SK-N-MC (cell line): Measurements from ENCODE around the gene LRFN4.

ENCODE experiments used
- DNase-seq: peaks from one replicate; pipeline ENCODE4 v3.0.0-alpha.2; 2011; ENCODE audit warnings: low read depth, low spot score
- H3K27ac ChIP-seq: fragments of 200-600 bp; sonication (generic); 2 replicates; pipeline ENCODE4 v1.5.1; 2016; ENCODE audit warnings: mixed run types
- H3K36me3 ChIP-seq: fragments of 200-600 bp; sonication (generic); 2 replicates; pipeline ENCODE4 v1.6.1; 2017; ENCODE audit warnings: antibody characterized with exemption, low read length, mixed read lengths; ENCODE audit not compliant: insufficient read depth
- H3K4me3 ChIP-seq: fragments of 200-600 bp; sonication (generic); 2 replicates; pipeline ENCODE4 v1.5.1; 2016
- H3K9ac ChIP-seq: fragments of 200-600 bp; sonication (generic); 2 replicates; pipeline ENCODE4 v1.8.0; 2017; ENCODE audit warnings: mixed run types, mixed read lengths; ENCODE audit not compliant: insufficient read length
- H3K9me3 ChIP-seq: fragments of 200-600 bp; sonication (generic); 2 replicates; pipeline ENCODE4 v1.6.1; 2017; ENCODE audit warnings: low read depth, mild to moderate bottlenecking, antibody characterized with exemption, low read length, moderate library complexity, mixed read lengths
- EZH2 ChIP-seq: fragments of 200-600 bp; sonication (generic); IDR thresholded peaks from one replicate; pipeline ENCODE4 v1.6.1; 2017; ENCODE audit warnings: antibody characterized with exemption
- FOXP2 ChIP-seq: optimal IDR thresholded peaks from 2 replicates; pipeline ENCODE3; 2011; ENCODE audit warnings: mild to moderate bottlenecking, moderate library complexity; ENCODE audit not compliant: insufficient read depth; ENCODE audit errors: extremely low read length, control extremely low read depth
- POLR2AphosphoS5 ChIP-seq: IDR thresholded peaks from 2 replicates; pipeline ENCODE4 v1.6.1; 2012; ENCODE audit warnings: mild to moderate bottlenecking, low read depth, low read length, borderline replicate concordance

The LRFN4 gene

DNA sequence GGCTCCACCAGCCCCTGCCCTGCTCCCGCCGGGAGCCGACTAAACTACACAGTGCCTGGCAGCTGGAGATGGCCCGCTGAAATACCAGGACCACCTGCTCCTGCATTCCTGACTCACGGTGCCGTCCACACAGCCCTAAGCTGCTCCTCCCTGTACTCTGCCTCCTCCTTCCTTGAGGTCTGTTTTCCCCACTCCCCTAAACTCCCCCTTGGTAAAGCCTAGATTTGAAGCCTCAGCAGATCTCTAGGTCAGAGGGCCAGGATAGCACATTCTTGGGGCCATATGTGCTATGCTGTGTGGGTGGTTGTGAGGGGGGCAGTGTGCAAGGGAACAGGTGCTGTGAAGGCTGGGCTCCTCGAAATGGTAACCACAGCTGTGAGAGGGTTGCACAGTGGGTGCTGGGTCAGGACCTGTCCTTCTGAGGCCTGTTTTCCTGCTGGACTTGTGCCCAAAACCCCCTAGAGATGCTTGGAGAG lies 9.7 kb downstream of the LRFN4 start:
- TF ChIP-seq POLR2AphosphoS5 (no peak), EZH2 (no peak), FOXP2 (no peak)
- Histone ChIP-seq H3K27ac (no peak overlapping the region), H3K36me3 (no peaks in the 10 kb centered on the region; the same call in 1 of the 2 replicates), H3K4me3 (no peak overlapping the region), H3K9me3 (no peaks in the 10 kb centered on the region), H3K9ac (no peak overlapping the region)
- no peak for DNase-seq

DNA sequence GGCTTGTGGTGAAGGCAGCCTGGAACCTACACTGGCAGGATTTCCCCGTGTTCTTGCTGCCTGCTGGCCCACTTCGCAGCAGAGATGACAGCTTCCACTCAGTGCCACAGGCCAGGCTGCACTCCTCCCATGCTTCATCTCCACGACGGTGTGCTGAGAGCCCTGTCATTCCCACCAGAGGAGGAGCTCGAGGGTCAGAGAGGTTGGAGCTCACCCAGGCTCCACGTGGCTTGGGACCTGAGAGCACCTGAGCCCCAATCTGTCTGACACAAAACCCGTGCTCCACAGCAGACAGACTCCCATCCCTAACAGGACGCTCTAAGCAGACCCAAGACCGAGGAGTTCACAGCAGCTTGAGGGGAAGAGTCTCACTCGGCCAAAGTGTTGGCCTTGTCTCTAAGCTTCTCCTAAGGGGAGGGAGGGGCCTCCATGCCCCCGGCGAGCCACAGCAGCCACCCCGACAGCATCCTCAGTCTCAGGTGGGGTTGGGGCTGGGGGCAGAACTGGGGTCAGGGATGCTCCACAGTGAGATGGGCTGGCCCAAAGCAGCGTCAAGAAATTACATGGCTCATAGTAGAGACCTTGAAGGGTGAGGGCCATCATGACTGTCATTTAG lies 10.7 kb downstream of the LRFN4 start:
- DNase-seq = no peak
- Histone ChIP-seq H3K27ac (no peak overlapping the region), H3K36me3 (no peaks in the 10 kb centered on the region; the same call in 1 of the 2 replicates), H3K9me3 (no peaks in the 10 kb centered on the region), H3K4me3 (no peak overlapping the region), H3K9ac (no peak overlapping the region)
- TF ChIP-seq EZH2 (no peak), POLR2AphosphoS5 (no peak), FOXP2 (no peak)

DNA sequence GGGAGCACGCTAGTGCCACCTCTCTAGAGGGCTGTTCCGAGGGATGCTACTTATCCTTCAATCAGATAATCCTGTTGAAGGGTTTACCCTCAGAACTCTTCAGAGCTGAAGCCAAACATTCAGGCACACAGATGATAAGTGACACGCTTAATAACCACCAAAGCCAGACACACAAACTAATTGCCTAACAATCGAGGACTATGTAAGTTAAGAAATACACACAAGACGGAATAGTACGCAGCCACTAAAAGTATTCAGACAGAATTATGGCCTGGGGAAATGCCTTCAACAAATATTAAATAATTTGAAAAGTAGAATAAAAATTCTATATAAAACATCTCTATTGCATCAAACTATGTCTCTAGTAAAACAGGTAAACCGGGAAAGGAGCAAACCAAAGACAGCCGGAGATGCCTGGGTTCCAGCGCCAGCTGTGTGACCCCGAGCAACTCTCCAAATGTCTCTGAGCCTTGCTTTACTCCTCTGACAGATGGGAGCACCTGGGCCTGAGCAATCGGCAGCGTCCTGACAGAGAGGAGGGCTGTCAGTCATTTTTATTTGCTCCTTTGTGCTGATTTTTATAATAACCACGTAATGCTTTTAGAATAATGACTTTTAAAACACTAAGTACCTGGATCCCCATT lies 11.3 kb downstream of the LRFN4 start:
- H3K27ac ChIP-seq = no peak overlapping the region
- no peaks in the 10 kb centered on the region for H3K9me3 ChIP-seq
- TF ChIP-seq EZH2 (no peak), POLR2AphosphoS5 (no peak), FOXP2 (no peak)
- no peaks in the 10 kb centered on the region; the same call in 1 of the 2 replicates for H3K36me3 ChIP-seq
- DNase-seq = no peak
- H3K9ac ChIP-seq = no peak overlapping the region
- no peak overlapping the region for H3K4me3 ChIP-seq

DNA sequence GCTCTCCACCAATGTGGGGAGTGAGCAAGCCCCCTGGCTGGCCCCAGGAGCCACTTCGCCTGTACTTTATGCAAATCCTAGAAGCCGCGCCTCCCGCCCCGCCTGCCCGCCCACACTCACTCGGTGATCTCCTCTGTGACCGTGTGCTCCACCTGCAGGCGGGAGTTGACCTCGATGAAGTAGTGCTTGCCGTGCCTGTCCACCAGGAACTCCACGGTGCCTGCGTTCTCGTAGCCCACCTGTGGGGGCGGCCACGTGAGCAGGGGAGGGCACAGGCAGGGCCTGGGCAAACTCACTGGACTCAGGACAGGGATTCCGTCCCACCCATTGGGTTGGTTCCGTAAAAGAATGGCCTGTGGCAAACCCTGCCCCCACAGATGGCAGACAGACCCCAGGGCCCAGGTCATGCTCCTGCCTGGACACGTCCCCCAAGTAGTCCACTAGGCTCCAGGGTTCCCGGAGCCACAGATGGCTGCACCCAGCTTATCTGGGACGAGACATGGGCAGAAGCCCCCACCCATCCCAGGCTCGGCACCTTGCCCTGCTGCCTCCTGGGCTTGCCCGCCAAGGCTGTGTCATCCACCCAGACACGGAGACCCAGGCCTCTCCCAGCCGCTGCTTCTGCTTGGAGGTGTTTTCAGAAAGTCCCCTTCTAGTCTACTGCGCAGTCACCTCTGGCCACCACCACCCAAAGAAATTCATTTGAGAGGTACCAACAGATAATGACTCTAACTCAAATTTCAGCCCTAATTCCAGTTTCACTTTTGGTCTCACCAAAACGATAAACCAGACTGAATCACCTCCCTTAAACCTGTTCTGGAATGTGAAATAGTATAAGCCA lies 12.1 kb downstream of the LRFN4 start:
- TF ChIP-seq EZH2 = no peak
- TF ChIP-seq POLR2AphosphoS5 = no peak
- TF ChIP-seq FOXP2 = no peak
- Histone ChIP-seq H3K27ac (no peak overlapping the region), H3K9me3 (no peaks in the 10 kb centered on the region), H3K36me3 (no peaks in the 10 kb centered on the region; the same call in 1 of the 2 replicates), H3K4me3 (no peak overlapping the region), H3K9ac (no peak overlapping the region)
- no peak for DNase-seq

DNA sequence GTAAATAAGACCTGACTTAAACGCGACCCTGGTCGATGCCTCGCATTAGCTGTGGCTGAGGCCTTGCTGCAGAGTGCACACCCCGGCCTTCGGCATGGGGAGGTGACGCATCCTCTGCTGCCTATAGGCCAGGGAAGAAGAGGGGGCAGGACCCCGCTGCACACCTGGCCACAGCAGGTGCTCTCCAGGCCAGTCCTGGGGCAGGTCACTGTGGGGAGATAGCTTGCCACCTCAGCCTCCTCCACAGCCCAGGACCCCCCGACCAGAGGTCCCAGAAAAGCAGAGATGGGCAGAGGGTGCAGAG lies 12.7 kb downstream of the LRFN4 start:
- H3K27ac ChIP-seq = no peak overlapping the region
- no peak overlapping the region for H3K4me3 ChIP-seq
- H3K9ac ChIP-seq = no peak overlapping the region
- no peaks in the 10 kb centered on the region; the same call in 1 of the 2 replicates for H3K36me3 ChIP-seq
- no peak for DNase-seq
- no peaks in the 10 kb centered on the region for H3K9me3 ChIP-seq
- TF ChIP-seq POLR2AphosphoS5 (no peak), EZH2 (no peak), FOXP2 (no peak)

DNA sequence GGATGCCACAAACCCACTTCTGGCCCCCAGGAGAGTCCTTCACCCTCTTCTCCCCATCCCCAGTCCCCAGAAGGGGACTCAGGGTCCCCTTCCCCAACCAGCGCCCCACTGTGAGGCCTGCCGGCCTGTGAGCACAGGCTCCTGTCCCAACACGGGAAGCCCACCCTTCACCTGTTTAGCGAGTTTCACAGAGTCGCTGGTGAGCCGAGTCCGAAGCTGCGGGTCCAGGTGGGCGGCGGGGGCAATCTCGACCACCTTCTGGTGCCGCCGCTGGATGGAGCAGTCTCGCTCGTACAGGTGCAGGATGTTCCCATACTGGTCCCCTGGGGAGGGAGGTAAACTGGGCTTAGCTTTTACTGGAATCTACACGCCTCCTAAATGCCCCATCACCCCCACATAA lies 13.3 kb downstream of the LRFN4 start:
- Histone ChIP-seq H3K9ac (no peak overlapping the region), H3K36me3 (no peaks in the 10 kb centered on the region; the same call in 1 of the 2 replicates), H3K27ac (no peak overlapping the region), H3K9me3 (no peaks in the 10 kb centered on the region), H3K4me3 (no peak overlapping the region)
- TF ChIP-seq POLR2AphosphoS5 = no peak
- TF ChIP-seq EZH2 = no peak
- TF ChIP-seq FOXP2 = no peak
- no peak for DNase-seq

DNA sequence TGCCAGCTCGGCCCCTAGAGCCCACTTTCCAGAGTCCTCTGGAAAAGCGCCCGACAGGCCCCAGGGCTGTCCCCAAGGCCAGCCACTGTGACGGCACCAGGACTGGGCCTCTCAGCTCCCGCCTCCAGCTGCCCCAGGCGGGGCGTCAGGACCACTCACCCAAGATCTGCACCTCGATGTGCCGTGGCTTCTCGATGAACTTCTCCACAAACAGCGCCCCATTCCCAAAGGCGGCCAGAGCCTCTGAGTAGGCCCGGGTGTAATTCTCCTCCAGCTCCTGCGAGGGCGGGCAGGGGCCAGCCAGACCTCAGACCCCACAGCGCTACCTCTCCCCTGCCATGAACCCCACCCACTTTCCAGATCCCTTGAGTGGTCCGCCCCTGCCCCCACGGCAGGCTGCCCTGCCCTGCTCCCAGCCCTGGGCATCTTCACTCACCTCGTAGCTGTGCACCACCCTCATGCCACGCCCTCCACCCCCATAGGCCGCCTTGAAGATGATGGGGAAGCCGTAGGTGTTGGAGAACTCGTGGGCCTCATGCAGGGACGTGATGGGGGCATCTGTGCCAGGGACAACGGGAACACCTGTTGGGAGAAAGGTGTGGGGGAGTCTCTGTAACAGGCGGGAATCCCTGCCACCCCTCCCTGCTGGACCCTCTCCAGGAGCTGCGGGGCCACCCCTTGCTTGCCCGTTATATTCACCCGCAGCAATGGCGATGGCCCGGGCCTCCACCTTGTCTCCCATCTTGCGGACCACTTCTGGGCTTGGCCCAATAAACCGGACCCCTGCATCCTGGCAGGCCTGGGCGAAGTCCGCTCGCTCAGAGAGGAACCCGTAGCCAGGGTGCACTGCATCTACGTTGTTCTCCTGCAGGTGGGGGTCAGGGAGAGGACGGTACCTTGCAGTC lies 14.0 kb downstream of the LRFN4 start:
- TF ChIP-seq POLR2AphosphoS5 = no peak
- TF ChIP-seq FOXP2 = no peak
- TF ChIP-seq EZH2 = no peak
- H3K4me3 ChIP-seq = no peak overlapping the region
- no peak for DNase-seq
- no peaks in the 10 kb centered on the region; the same call in 1 of the 2 replicates for H3K36me3 ChIP-seq
- no peak overlapping the region for H3K9ac ChIP-seq
- no peaks in the 10 kb centered on the region for H3K9me3 ChIP-seq
- no peak overlapping the region for H3K27ac ChIP-seq

DNA sequence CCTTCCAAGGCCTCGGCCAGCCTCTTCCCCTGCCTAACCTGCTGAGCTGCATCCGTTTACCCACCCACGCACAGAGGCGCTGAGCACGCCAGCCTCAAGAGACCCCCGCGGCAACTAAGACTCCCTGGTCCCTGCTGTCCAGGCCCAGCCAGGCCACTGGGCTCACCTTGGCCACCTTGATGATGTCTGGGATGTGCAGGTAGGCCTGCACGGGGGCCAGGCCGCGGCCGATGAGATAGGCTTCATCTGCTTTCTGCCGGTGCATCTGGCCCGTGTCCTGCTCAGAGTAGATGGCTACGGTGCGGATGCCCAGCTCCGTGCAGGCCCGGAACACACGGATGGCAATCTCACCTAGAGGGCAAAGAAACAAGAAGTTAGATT lies 14.6 kb downstream of the LRFN4 start:
- H3K9ac ChIP-seq = no peak overlapping the region
- DNase-seq = no peak
- H3K9me3 ChIP-seq = no peaks in the 10 kb centered on the region
- TF ChIP-seq POLR2AphosphoS5 = no peak
- no peak for TF ChIP-seq EZH2
- TF ChIP-seq FOXP2 = no peak
- H3K27ac ChIP-seq = no peak overlapping the region
- no peaks in the 10 kb centered on the region; the same call in 1 of the 2 replicates for H3K36me3 ChIP-seq
- H3K4me3 ChIP-seq = no peak overlapping the region
